Mononuclear cell (primary cell): ENCODE measurements around the gene PRMT3. TPM values are rescaled to one million over a fixed set of nuclear protein-coding genes. Genes with fewer than 3 reads are reported as not detected.

Experiments
- H3K27me3 ChIP-seq: 2 replicates; pipeline ENCODE4 v1.6.0; 2011; ENCODE audit warnings: low read length, control low read depth; ENCODE audit not compliant: insufficient read depth
- H3K4me1 ChIP-seq: 2 replicates; pipeline ENCODE4 v1.5.1; 2011; ENCODE audit warnings: mild to moderate bottlenecking, low read length, control low read depth; ENCODE audit not compliant: insufficient read depth
- H3K4me3 ChIP-seq: 2 replicates; pipeline ENCODE4 v1.5.1; 2011; ENCODE audit warnings: mild to moderate bottlenecking, low read length, moderate library complexity
- H3K9me3 ChIP-seq: 2 replicates; pipeline ENCODE4 v1.5.1; 2011; ENCODE audit warnings: low read depth, mild to moderate bottlenecking, control low read depth, low read length
- total RNA-seq: library from RNA; depleted of rRNA; stranded (reverse); fragments of >200 nt; gene quantifications from one replicate; pipeline ENCODE4 v1.2.3, GENCODE V29; 2012

PRMT3 gene
- total RNA-seq, 1 donor, result 15.8 TPM

DNA sequence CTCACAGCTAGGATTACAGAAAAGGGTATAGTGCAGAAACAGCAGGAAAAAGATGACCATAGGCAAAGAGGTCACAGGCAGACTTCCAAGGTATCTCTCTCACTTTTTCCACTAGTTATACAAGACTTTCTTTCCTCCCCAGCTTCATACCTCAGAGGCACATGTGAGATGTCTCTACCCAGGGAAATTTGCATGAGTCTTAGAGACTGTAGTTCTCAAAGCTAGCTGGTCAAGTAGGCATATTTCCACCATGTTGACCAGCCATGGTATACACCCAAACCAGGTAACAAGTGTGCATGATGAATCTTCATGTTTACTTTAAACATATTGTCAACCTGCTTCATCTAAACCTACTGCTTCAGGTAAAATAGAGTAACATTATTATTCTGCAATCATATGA, 27.9 kb downstream of the PRMT3 start:
- no peaks in the 10 kb centered on the region for H3K4me1 ChIP-seq
- H3K9me3 ChIP-seq, result no peaks in the 10 kb centered on the region
- no peak overlapping the region for H3K4me3 ChIP-seq
- no peaks in the 10 kb centered on the region for H3K27me3 ChIP-seq

DNA sequence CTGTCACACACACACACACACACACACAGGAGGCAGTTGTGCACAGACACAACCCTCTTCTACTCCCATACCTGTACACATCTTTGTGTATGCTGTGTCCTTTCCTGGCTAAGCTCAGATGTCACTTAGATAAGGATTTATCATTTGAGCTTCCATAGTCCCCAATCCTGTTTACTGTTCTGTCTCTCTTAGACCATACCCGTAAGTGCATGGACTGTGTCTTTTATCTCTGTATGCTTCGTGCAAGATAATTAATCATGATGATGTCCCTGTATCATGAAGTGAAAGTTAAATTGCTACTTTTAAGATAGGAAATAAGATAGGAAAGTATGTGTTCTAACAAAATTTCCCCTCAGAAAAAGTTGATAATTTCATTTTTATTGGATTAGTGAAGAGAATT, 30.3 kb downstream of the PRMT3 start:
- Histone ChIP-seq H3K4me1 (no peaks in the 10 kb centered on the region), H3K9me3 (no peaks in the 10 kb centered on the region), H3K27me3 (no peaks in the 10 kb centered on the region), H3K4me3 (no peak overlapping the region)

DNA sequence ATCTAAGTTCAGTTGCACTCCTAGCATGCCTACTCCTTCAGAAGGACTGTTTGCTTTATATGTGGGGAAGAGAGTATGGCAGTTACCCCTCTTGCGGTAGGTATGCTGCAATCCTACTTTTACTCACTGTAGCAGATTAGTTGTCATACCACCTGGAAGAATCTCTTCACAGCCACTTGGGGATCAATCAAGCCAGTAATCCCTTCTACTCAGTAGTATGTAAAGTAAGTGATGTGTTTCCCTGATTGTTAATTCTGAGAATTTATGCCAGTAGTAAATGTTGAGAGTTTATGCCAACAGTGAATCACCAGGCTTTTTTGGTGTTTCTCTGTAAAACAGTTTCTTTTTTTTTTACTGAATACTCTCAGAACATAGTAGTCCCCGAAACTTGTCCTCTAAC, 34.4 kb downstream of the PRMT3 start:
- Histone ChIP-seq H3K4me1 (no peaks in the 10 kb centered on the region), H3K27me3 (no peaks in the 10 kb centered on the region), H3K9me3 (no peaks in the 10 kb centered on the region), H3K4me3 (no peak overlapping the region)

DNA sequence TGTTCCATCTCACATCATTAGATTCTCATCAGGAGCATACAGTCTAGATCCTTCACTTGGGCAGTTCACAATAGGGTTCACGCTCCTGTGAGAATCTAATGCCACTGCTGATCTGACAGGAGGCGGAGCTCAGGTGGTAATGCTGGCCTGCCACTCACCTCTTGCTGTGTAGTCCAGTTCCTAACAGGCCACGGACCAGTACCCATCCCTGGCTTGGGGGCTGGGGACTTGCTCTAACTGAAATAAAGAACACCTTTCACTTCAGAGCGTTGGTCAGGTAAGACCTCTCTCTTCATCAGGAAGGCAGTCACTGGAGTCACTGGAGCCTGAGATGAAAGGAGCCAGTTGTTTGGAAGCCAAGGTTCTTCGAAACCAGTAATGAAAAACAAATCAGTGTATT, 41.7 kb downstream of the PRMT3 start:
- no peak overlapping the region for H3K4me3 ChIP-seq
- H3K27me3 ChIP-seq, result no peaks in the 10 kb centered on the region
- no peaks in the 10 kb centered on the region for H3K9me3 ChIP-seq
- no peaks in the 10 kb centered on the region for H3K4me1 ChIP-seq

DNA sequence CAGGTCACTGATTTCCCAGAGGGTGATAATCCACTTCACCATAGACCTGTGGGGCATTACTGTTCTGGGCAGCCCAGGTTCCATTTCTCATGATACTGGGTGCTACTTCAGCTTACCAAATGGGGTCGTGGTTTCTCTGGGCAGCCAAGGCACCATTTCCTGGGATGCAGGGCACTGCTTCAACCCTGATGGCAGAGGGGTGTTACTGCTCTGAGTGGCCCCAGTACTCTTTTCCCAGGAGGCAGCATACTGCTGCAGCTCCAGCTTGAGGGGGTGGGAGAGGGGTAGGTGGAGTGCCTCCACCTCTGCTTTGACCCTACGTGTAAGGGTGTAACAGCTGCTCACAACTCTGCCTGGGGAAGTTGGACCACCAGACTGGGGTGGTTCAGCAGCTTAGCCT, 51.1 kb downstream of the PRMT3 start:
- no peaks in the 10 kb centered on the region for H3K4me1 ChIP-seq
- no peaks in the 10 kb centered on the region for H3K27me3 ChIP-seq
- no peak overlapping the region for H3K4me3 ChIP-seq
- H3K9me3 ChIP-seq, result no peaks in the 10 kb centered on the region

DNA sequence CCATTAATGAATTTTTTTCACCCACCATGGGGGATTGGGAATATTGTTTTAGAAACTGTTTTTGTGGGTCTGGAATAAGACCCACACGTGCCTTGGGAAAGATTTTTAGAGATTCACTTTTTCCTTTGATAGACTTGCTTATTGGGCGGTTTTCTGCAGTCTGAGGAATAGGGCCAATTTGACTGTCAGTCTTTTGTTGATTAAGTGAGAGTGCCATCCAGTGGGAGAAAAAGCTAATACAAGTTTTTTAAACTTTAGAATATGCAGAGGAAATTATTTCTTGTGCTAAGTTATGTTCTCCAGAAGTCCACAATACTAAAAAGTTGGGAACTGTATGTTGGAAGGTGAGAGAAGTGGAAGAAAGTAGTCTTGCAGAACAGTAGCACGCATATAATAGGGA, 56.1 kb downstream of the PRMT3 start:
- Histone ChIP-seq H3K4me3 (no peak overlapping the region), H3K4me1 (no peaks in the 10 kb centered on the region), H3K9me3 (no peaks in the 10 kb centered on the region), H3K27me3 (no peaks in the 10 kb centered on the region)

DNA sequence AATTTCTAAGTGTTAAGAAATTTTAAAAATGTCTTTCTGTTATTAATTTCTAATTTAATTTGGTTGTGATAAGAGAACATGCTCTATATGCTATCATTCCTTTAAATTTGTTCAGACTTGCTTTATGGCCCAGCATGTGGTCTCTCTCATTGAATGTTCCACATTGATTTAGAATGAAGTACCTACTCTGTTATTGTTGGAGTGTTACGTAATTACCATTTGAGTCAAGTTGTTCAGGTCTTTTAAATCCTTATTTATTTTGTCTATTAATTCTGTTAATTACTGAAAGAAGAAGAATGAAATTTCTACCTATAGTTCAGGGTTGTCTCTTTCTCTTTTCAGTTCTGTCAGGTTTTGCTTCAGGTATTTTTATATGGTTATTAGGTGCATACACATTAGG, 57.0 kb downstream of the PRMT3 start:
- Histone ChIP-seq H3K9me3 (no peaks in the 10 kb centered on the region), H3K4me1 (no peaks in the 10 kb centered on the region), H3K27me3 (no peaks in the 10 kb centered on the region), H3K4me3 (no peak overlapping the region)

DNA sequence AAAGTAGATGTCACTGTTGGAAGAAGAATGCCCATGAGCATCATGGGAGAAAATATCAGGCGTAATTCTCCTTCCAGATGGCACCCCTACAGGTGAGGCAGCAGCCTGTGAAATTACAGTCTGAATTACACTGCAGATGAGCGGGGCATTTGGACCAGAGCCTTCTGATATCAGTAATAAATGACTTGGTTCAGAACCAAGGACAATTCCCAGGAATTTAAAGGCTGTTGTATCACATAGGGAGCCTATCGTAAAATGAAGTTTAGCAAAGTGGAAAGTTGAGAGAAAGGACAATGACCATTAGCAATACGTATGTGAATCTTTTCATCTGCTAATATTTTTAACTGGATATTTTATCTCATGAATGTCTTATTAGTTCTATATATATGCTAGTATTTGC, 61.3 kb downstream of the PRMT3 start:
- Histone ChIP-seq H3K4me3 (no peak overlapping the region), H3K9me3 (no peaks in the 10 kb centered on the region), H3K4me1 (peaks cover 6% of the 10 kb centered on the region), H3K27me3 (no peaks in the 10 kb centered on the region)

DNA sequence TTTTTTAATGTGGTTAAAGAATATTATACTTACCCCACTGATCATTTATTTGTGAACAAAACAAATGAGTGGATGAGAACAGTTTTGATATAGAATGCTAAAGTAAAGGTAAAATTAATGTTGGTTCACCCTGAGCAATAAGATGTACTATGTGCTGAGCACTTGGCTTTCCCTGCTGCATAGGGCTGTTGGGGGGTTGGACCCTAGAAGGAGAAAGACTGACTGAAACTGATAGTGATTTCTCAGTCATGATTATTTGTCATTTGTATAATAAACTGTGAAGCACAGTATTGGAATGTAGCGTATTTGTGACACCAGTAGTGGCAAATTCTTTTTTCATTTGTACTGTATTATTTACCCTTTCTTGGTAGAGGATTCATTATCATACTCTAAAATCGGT, 63.3 kb downstream of the PRMT3 start:
- no peaks in the 10 kb centered on the region for H3K9me3 ChIP-seq
- H3K27me3 ChIP-seq, result no peaks in the 10 kb centered on the region
- H3K4me1 ChIP-seq, result peaks cover 6% of the 10 kb centered on the region
- no peak overlapping the region for H3K4me3 ChIP-seq

DNA sequence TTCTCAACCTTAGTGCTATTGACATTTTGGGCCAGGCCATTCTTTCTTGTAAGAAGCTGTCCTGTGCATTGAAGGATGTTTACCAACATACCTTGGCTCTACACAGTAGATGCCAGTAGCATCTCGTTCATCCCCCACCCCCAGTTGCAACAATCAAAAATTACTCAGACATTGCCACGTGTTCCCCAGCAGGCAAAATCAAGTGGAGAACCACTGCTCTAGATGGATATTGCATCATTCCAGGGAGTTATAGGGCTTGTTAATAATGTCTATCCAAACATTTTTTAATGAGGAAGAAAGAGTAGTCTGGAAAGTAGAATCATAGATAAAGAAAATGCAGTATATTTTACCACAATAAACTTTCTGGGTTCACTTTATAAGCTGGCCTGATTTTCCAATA, 64.1 kb downstream of the PRMT3 start:
- no peak overlapping the region for H3K4me3 ChIP-seq
- H3K27me3 ChIP-seq, result no peaks in the 10 kb centered on the region
- no peaks in the 10 kb centered on the region for H3K9me3 ChIP-seq
- peaks cover 6% of the 10 kb centered on the region for H3K4me1 ChIP-seq

DNA sequence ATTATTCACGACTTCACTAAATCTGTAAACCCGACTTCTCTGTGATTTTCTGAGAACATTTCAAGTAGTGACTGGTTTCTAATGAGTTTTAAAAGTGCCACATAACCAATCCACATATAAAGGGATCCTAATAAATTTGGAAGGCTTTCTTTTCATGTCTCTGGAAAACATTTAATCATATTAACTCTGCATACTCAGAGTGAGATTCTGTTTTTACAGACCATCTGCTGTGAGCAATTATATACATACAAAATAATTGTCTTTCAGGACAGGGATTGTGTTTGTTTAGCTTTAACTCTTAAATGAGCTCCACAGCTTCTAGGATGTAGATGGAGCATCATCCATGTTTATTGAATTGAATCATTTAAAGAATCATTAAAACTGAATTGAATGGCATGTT, 65.1 kb downstream of the PRMT3 start:
- Histone ChIP-seq H3K27me3 (no peaks in the 10 kb centered on the region), H3K4me3 (no peak overlapping the region), H3K4me1 (peaks cover 6% of the 10 kb centered on the region), H3K9me3 (no peaks in the 10 kb centered on the region)

DNA sequence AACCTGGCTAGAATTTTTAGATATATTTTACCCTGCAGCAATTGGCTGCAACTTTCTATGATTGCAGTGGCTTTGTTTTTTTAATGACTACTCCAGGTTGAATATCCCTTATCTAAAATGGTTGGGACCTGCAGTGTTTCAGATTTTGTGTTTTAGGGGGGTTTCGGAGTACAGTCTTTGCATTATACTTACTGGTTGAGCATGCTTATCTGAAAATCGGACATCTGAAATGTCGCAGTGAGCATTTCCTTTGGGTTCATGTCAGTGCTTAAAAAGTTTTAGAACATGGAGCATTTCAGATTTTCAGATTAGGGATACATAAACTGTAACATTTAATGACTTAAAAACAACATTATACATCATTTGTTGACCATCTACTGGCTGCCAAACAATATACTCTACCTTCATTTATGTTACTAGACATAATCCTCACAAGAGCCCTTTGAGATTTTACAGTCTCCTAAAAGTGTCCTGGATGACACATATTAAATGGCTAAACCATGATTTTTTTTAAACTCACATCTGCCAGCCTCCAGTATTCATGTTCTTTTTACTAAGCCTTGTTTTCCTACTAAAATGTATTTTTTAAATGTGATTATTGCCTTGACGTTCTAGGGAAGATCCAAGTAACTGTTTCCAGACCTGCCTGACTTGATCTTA, 66.3 kb downstream of the PRMT3 start:
- Histone ChIP-seq H3K27me3 (no peaks in the 10 kb centered on the region), H3K9me3 (no peaks in the 10 kb centered on the region), H3K4me1 (peaks cover 6% of the 10 kb centered on the region), H3K4me3 (no peak overlapping the region)

DNA sequence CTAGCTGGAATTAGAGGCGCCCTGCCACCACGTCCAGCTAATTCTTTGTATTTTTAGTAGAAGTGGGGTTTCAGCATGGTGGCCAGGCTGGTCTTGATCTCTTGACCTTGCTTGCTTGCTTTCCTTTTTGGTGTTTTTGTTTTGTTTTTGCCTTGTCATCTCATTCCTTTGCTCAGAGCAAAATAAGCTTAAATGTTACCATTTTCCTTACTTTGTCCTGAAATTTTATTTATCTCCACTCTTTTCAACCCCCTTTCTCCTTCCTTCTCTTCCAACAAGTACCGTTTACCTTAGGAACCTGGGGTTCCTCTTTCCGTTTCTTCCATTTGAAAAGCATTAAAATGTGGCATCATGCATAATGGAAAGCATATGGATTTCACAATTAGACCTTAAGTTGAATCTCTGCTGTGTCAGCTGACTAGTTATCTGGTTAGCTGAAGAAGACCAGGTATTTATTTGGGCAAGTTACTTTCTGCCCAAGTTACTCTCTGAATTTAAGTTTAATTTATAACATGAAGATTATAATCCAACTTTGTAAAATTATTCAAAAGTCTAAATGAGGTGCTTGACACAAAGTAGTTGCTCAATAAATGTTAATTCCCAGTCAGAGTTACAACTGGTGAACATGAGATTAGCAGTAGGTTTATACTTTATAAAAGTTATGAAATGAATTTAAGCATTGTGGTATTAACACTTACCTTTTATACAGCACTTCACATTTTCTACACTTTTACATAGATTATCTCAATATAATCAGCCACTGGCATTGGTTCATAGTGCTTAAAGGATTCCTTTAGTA, 69.7 kb downstream of the PRMT3 start:
- Histone ChIP-seq H3K9me3 (no peaks in the 10 kb centered on the region), H3K4me3 (no peak overlapping the region), H3K27me3 (no peaks in the 10 kb centered on the region), H3K4me1 (no peaks in the 10 kb centered on the region)

DNA sequence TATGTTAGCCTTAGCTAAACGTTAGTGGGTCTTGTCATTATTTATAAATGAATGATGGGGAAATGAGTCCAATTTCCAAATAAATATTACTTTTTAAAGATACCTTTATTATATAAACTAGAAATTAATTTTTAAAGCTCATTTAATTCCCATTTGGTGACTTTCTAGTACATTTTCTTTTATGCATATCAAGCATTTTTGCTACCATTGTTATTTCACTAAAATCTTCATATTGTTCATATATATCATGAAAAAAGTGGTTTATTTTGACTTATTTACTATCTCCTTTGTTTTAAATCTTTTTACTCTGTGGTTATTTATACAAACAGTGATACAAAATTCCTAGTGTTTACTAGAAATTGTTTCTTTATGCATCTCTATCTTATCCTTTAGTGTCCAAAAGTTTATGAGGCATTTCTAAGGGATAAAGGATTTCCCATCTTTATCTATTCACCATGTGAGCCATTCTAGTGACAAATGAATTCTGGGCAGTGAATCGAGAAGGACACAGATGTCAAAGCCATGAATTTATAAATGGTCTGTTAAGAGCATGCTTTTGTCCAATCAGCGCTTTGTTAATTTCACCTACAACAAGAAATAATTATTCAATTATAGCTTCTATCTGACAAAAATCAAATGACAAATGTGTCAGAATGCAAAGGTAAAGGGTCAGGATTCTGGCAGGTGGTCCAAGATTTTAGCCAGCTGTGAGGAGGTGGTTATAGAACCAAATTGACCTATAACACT, 70.6 kb downstream of the PRMT3 start:
- H3K4me3 ChIP-seq, result no peak overlapping the region
- no peaks in the 10 kb centered on the region for H3K9me3 ChIP-seq
- no peaks in the 10 kb centered on the region for H3K27me3 ChIP-seq
- H3K4me1 ChIP-seq, result no peaks in the 10 kb centered on the region

DNA sequence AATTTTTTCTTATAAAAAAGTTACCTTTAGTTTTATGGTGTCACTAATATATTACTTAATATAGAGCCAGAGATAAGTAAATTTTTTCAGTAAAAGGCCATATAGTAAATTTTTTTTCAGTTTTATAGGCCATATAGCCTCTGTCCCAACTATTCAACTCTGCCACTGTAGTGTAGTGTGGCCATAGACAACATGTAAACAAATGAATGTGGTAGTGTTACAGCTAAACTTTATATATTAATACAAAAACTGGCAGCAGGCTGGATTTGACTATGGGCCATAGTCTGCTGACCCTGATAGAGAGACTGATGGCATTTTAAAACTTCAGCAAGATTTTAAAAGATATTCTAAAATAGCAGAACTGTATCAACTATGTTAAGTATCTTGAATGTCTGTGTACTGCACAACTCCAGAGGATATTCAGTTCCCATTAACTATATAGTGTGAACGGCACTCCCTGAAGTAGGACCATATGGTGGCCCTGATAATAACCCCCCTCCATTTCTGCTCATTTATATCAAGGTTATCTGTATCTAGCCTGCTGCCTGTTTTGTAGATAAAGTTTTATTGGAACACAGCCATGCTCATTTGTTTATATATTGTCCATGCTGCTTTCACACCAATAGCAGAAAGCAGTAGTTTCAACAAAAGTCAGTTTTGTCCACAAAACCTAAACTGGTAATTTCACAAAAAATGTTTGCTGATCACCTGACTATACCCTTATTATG, 71.6 kb downstream of the PRMT3 start:
- Histone ChIP-seq H3K4me3 (no peak overlapping the region), H3K27me3 (no peaks in the 10 kb centered on the region), H3K9me3 (no peaks in the 10 kb centered on the region), H3K4me1 (no peaks in the 10 kb centered on the region)
